VCaP (cell line): Measurements from ENCODE around the gene RGR.
A peak's percentile ranks its signal among the peaks of the same experiment; 100 is the strongest.

Source experiments
- H3K27ac ChIP-seq: fragments of 450-650 bp; 2 replicates; pipeline ENCODE4 v1.5.1; 2017
- TF ChIP-seq, protein P1 (sequence below): fragments of 450-650 bp; conservative IDR thresholded peaks from 2 replicates; pipeline ENCODE4 v1.5.1; 2017; ENCODE audit warnings: mild to moderate bottlenecking, moderate library complexity

Gene RGR

DNA sequence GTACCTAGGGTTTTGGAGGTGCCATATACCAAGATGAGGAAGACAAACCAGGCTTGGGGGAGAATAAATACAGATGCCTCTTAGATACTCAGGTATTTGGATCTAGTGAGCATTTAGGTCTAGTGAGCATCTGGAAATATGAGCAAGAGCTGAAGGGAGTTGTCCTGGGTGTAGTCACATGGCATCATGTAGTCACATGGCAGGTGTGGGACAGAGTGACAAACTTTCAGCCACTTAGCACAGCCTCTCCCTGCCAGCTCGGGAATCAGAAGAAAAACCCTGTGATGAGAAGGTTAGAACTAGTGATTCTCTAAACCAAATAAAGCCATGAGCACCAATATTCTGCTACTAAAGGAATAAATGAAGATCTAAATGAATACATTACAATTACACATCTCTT is 24.3 kb downstream of the RGR start:
- TF ChIP-seq, protein P1, sequence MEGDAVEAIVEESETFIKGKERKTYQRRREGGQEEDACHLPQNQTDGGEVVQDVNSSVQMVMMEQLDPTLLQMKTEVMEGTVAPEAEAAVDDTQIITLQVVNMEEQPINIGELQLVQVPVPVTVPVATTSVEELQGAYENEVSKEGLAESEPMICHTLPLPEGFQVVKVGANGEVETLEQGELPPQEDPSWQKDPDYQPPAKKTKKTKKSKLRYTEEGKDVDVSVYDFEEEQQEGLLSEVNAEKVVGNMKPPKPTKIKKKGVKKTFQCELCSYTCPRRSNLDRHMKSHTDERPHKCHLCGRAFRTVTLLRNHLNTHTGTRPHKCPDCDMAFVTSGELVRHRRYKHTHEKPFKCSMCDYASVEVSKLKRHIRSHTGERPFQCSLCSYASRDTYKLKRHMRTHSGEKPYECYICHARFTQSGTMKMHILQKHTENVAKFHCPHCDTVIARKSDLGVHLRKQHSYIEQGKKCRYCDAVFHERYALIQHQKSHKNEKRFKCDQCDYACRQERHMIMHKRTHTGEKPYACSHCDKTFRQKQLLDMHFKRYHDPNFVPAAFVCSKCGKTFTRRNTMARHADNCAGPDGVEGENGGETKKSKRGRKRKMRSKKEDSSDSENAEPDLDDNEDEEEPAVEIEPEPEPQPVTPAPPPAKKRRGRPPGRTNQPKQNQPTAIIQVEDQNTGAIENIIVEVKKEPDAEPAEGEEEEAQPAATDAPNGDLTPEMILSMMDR: no peak
- no peak overlapping the region for H3K27ac ChIP-seq

GRCh38 chr10:84269773-84270172 is 24.9 kb downstream of the RGR start:
- H3K27ac ChIP-seq: peak overlapping the region; percentile 58
- TF ChIP-seq, protein P1: no peak

GRCh38 chr10:84270708-84271107 is 25.9 kb downstream of the RGR start:
- peak overlapping the region; percentile 58 for H3K27ac ChIP-seq
- TF ChIP-seq, protein P1: no peak

DNA sequence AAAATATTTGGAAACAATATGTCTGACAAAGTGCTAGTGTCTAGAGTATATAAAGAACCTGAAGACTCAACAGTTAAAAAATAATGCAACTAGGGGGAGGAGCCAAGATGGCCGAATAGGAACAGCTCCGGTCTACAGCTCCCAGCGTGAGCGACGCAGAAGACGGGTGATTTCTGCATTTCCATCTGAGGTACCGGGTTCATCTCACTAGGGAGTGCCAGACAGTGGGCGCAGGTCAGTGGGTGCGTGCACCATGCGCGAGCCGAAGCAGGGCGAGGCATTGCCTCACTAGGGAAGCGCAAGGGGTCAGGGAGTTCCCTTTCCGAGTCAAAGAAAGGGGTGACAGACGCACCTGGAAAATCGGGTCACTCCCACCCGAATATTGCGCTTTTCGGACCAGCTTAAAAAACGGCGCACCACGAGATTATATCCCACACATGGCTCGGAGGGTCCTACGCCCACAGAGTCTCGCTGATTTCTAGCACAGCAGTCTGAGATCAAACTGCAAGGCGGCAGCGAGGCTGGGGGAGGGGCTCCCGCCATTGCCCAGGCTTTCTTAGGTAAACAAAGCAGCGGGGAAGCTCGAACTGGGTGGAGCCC is 35.1 kb downstream of the RGR start:
- peak overlapping the region; percentile 31; the same call in 1 of the 2 replicates for H3K27ac ChIP-seq

DNA sequence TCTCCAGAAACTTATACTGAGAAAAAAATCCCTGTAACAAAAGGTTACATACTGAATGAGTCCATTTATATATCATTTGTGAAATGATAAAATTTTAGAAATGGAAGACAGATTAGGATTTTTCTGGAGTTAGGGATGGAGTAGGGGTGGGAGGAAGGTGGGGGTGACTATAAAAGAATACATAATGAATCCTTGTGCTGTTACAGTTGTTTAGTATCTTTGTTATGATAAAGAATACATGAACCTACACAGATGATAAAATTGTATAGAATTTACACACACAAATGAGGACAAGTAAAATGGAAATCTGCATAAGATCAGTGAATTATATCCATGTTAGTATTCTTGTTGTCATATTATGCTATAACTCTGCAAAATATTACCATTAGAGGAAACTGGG is 41.8 kb downstream of the RGR start:
- H3K27ac ChIP-seq: no peak overlapping the region
- TF ChIP-seq, protein P1: no peak

- TF ChIP-seq, protein P1: no peak
- no peak overlapping the region for H3K27ac ChIP-seq
Observed at GRCh38 chr10:84288151-84288550, 43.3 kb downstream of the RGR start.

- no peak overlapping the region for H3K27ac ChIP-seq
- TF ChIP-seq, protein P1: no peak
Observed at GRCh38 chr10:84289521-84290200, 44.8 kb downstream of the RGR start.

DNA sequence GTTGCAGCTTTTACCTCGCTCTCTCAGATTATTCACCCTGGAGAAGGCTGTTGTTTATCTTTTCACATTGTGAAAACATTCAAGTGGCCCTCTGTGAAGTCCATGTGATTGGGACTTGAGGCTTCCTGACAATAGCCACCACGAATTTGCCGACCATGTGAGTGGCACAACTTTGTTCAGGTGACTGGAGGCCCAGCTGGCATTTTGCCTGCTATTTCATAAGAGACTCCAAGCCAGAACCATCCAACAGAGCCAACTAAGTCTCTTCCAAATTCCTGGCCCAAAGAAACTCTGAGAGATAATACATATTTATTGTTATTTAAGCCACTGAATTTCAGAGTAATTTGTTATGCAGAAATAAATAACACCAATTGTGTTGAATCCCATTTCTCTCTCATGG is 45.4 kb downstream of the RGR start:
- TF ChIP-seq, protein P1: no peak
- H3K27ac ChIP-seq: no peak overlapping the region
